ENCODE results near the gene ABCB1.

ABCB1 gene

DNA sequence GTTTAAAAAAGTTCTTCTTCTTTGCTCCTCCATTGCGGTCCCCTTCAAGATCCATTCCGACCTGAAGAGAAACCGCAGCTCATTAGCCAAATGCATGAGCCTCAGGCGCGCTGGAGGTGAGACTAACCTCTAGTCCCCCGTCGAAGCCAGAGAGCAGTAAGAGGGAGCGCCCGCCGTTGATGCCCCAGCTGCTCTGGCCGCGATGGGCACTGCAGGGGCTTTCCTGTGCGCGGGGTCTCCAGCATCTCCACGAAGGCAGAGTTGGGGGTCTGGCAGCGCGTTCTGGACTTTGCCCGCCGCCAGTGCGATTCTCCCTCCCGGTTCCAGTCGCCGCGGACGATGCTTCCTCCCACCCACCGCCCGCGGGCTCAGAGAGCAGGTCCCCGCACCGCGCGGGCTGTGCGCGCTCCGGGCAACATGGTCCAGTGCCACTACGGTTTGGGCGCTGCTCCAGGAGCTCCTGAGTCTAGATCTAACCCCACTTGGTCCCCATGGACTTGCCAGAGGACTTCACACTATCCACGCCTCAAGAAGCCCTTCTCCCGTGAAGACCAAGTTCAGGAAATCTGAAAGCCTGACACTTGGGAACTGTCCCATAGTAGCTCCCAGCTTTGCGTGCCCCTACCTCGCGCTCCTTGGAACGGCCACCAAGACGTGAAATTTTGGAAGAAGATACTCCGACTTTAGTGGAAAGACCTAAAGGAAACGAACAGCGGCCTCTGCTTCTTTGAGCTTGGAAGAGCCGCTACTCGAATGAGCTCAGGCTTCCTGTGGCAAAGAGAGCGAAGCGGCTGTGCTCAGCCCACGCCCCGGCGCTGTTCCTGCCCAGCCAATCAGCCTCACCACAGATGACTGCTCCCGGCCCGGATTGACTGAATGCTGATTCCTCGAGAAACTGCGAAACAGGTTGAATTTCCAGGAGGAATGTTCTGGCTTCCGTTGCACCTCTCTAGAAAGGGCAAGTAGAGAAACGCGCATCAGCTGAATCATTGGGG lies at the start of gene ABCB1:
TSS of gene ABCB1 (minus strand) at position 755 of the 995 bp plus-strand sequence. CDS start at position 55, 700 bp downstream.
- peak; percentile 50 for DNase-seq

DNA sequence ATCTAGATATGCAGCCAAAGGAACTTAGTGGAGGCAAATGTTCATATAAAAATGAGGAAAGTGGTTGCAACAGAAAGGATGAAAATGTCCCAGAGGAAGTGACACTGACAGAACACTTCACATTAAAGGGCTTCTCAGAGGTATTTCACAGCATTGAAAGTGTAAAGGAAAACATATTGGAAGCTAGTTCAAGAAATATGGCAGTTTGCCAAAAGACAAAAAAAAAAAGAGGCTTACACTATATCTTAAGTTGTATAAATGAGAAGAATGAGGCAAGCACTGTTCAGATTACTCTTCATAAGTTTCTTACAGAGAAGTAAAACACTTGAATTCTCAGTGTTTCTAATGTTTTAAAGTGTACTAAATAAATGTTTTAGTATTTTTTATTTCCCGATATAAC lies 47.6 kb upstream of the ABCB1 start:
- DNase-seq = no peak

DNA sequence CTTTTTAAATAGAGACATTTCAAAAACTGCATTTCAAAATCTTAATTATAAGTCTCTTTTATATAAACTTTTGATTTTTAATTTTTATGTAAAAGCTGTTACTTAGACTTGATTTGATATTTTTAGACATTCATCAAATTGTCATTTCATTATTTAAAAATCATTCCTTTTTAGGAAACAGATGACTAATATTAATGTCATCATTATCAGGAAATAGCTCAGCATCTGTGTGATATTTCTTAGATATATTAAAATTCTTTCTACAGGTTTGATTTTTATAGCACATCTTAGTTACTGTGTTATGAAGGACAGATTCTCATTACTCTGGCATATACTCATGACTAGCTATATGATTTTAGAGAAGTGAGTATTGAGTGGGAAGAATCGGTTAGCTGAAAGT lies 44.8 kb upstream of the ABCB1 start:
- DNase-seq = no peak

DNA sequence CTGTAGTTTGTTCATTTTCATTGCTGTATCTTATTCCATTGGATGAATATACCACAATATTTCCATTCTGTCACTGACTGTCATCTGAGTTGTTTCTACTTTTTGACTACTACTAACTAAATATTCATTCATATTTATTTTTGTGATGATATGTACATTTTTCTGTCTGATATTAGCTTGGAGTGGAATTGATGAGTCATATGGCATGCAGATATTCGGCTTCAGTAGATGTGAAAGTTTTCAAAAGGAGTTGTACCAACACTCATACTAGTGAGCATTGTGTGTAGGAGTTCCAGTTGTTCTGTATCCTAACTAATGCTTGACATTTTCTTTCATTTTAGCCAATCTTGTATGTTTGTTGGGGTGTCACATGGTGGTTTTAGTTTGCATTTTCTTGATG lies 35.2 kb upstream of the ABCB1 start:
- DNase-seq = no peak

DNA sequence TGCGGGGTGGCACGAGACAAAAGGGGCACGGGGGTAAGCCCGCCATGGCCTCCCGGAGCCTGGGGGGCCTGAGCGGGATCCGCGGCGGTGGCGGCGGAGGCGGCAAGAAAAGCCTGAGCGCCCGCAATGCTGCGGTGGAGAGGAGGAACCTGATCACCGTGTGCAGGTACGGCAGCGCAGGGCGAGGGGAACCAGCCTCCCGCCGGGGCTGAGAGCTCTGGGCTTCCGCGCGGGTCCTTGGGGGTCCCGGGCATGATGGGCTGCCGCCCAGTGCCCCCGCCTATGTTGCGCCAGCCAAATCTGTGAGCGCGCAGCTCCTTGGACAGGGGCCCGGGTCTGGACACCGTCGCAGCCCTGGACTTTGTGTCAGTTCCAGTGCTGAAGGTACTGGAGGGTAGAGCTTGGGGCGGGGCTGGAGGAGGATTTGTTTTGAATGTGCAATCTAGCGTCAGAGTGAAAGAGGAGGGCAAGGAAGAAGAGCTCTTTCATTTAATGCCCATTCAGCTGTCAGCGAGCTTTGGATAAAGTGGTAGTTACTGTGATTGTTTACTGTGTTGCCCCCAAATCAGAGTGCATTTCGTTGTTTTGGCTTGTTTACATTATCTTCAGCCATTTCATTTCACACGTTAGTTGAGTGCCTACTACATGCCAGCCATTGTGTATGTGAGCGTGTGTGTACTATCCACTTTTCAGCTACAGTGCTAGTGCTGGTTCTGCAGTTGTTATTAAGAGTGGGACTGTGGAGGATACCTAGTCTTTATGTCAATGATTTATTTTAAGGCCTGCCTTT lies 28.3 kb upstream of the ABCB1 start:
- peak; percentile 6 for DNase-seq

DNA sequence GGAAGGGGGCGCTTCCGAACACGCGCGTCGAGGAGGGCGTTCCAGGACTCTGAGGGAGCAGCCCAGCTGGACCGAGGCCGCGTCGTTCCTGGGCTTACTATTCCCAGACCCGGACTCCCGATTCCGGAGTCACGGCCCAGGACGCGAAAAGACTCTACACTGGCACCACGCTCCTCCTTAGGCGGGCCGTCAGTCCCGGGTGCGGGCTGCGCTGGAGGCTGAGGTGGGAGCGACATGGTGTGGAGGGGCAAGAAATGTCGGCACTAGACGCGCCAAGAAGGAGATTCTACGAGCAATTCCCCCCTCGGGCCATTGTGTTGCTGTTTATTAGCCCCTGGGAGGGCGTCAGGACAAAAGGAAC lies 26.9 kb upstream of the ABCB1 start:
- DNase-seq = no peak

DNA sequence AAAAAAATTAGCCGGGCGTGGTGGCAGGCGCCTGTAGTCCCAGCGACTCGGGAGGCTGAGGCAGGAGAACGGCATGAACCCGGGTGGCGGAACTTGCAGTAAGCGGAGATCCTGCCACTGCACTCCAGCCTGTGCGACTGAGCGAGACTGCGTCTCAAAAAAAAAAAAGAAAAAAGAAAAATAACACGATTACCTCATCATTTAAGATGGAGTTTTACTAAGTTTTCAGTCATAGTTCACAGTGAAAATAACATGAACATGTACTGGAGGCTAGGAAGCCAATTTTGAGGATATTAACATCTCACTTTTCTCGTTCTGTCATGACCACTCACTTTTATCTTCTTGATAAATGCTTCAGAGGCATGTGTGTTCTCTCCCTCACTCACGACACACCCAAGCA lies 24.4 kb upstream of the ABCB1 start:
- no peak for DNase-seq

DNA sequence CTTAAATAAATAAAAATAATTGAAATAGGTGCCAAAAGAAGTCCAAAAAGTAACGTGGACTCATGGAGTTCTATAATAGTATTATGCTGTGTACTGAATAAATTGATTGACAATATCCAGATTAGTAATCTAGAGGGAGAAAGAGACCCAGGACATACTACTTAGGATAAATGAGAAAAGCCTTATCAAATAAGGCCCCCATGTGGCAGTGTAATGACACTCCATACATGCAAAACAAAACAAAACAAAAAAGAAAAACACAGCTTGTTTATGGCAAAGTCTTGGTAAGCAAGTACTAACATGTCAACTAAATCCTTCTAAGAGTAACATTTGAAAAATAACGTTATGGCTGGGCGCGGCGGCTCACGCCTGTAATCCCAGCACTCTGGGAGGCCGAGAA lies 23.9 kb upstream of the ABCB1 start:
- no peak for DNase-seq

DNA sequence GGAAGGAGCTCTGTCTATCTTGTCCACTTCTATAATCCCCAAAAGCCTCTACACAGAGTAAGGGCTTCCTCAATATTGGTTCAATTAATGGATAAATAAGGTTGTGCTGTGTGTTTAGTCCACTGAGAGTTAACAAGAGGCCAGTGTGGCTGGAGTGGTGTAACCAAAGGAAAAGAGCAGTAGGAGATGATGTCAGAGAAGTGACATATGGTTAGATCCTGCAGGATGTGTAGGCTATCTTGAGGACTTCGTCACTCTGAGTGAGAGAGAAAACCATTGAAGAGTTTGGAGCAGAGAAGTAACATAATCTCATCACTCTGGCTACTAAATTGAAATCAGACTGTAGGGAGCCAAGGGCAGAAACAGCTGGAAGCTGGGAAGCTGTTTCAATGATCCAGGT lies 14.5 kb upstream of the ABCB1 start:
- no peak for DNase-seq

DNA sequence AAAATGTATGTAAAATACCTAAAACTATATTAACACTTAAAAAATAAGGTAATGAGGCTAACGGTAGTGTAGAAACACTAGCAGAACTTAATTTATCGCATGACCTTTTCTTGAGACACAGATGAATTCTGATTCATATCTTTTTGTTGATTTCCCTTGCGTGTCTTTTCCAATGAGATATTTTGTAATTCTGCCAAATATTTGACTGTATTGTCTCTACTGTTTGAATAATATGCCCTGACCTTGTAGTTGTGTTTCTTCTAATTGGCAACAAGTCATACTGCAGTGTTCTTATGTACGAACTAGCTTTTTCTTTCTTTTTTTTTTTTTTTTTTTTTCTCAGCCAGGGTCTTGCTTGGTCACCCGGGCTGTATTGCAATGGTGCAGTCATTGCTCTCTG lies 9.2 kb upstream of the ABCB1 start:
- no peak for DNase-seq

DNA sequence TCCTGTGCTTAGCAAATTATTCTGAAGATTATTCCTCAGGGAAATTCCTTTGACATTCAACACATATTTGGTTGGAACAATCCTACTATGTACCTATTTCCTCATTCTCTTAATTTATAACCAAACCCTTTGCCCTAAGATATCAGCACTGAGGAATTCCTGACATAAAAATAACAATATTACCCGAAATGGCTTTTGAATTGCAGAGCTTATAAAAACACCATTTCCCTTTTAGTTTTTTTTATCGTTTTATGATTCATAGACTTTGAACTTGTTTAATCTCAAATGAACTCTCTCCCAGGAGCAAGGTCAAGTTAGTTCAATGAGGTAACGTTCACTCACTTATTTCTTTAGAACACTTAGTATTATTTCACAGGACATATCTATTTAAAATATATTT lies 7.7 kb upstream of the ABCB1 start:
- no peak for DNase-seq

DNA sequence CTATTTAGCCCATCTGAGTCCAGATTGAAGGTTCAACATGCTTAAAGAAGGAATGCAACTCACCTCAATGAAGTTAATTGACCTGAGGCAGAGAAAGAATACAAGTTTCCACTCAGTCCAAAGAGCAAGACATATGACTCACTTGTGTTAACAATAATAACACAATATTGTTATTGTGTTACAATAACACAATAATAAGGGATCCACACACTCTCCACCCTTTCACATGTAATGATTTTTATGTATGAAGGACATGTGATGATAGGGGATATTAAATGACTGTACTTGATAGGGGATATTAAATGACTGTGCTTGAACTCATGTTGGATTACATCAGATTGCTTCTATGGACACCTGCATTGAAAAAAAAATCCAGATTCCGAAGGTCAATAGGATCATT lies 3.6 kb upstream of the ABCB1 start:
- DNase-seq = no peak

DNA sequence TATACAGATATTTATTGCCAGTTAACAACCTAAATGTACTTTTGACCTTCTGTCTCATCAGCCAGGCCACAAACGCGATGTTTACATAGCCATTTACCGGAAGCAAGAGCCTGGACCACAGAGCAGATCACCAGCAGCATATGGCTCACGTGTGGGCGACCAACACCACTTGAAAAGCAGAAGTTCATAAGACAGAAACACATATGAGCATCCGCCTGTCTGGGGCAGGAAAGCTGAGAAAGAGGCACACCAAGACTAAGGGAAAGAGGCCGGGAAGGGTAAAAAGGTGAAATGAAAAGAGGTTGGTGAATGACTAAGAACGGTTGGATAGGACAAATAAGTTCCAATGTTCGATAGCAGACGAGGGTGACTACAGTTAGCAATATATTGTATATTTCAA lies 1.3 kb downstream of the ABCB1 start:
- DNase-seq = peak; percentile 52

DNA sequence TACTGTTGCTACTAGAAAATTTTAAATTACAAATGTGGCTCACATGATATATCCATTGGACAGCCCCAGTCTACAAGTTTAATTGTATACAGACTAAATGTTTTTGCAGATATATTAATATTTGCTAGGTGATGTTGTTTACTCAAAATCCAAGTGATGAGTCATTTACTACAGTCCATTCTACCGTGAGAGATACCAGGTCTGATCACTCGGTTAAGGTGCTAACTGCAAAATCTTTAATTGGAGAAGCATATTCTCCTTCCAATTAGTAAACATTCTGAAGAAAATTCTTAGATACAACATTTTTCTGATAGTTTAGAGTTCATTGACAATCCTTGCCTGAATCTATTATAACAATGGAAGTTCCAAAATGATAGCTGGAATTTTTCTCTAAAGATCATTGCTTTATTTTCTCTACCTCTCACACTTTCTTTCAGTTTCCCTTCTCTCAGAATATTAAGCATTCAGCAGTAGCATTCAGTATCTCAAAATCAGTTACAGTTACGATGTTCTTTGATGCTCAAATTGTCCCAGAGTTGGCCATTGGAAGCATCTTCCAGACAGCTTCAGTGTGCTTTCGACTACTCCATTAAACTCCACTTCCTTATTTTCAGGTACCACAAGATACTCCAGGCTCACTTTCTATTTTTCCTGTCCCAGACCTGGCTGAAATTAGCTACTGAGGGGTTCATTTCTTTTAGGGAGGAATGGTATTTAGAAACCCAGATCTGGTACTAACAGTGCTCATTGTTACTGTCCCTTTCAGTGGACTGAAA lies 2.3 kb downstream of the ABCB1 start:
- DNase-seq = no peak

DNA sequence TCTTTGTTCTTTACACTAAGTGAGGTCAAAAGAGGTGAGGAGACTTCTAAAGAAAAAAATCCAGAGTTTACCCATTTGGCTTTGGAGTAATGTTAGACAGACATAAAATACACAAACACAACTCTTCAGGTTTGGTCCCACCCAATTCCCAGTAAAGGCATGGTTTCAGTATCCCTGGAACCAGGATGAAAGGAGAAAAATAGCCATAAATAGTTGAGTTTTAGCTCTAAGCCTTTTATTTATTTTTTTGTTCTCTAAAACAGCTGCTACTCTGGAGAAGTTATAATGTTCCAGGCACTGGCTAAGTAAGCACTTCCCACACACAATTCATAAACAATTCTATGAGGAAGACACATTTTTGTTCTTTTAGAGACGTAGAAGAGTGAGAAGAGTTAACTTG lies 4.0 kb downstream of the ABCB1 start:
- DNase-seq = no peak

DNA sequence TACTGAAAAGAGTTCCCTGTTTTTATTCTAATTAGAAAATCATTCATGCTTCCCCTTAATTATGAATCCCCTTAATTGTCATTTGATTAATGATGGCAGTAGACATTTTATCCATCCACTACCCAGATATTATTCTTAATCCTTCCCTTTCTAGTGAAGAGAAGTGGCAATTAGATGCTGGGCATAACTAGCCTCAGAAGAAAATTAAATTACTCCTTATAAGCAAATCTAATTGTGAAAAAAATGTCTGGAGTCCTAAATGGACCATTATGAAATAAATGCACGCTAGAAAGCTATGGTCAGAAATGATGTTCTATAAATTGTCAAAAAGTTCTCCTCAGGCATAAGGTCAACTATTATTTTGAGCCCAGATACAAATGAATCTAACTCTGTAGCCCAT lies 4.5 kb downstream of the ABCB1 start:
- no peak for DNase-seq

DNA sequence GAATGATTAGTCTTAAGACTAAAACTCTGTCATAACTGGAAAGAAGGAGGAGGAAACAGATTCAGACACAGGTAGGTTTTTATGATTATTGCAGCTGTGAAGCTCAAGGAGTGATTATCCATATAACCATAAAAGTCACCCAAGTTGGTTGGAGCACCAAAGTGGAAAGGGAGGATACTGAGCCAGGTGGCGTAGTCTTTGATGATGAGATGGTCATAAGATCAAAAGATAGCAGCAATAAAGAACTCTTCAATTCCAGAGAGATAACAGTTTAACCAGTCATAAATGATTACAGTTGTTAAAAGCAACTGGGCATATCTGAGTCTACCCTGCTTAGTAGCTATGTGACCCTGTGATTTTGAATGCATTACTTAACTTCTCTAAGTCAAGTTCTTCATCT lies 8.4 kb downstream of the ABCB1 start:
- no peak for DNase-seq

DNA sequence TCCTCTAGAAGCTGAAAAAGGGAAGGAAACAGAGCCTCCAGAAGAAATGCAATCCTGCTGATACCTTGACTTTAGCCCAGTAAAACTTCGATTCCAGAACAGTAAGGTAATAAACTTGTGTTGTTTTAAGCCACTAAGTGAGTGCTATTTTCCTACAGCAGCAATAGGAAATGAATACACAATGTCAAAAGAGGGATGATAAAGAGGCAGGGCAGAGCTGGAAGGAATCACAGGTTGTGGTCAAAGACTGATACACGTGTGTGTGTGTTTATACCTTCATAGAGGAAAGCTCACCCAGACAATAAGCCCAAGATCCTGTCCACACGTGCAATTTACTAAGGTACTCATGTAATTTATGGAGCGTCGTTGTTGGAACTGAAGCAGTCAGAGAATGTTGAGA lies 9.5 kb downstream of the ABCB1 start:
- DNase-seq = no peak

DNA sequence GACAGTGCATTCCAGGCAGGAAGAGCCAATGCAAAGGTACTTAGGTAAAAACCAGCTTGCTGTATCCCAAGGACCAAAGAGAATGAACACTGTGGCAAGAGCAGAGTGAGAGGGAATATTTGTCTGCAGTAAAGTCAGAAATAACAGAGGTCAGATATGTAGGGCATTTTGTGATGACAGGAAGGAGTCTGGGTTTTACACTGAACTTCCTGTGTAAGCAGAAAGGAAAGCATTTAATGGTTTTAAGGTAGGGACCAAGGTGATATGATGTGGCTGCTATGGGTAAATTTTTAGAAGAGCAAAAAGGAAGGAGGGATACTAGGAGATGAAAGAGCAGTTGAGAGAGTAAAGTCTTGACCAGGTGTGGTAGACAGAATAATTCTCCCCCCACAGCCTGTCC lies 10.1 kb downstream of the ABCB1 start:
- DNase-seq = peak; percentile 15

DNA sequence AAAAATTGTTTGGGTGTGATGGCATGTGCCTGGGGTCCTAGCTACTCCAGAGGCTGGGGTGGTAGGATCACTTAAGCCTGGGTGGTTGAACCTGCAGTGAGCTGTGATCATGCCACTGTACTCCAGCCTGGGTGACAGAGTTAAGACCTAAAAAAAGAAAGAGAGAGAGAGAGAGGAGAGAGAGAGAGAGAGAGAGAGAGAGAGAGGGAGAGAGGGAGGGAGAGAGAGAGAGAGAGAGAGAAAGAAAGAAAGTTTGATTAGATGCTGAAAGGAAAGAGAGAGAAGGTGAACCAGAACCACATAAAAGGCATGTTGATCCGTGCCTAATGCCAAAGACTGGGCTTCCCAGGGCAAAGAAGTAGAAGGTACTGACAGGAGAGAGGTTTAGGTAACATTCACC lies 11.1 kb downstream of the ABCB1 start:
- DNase-seq = no peak

DNA sequence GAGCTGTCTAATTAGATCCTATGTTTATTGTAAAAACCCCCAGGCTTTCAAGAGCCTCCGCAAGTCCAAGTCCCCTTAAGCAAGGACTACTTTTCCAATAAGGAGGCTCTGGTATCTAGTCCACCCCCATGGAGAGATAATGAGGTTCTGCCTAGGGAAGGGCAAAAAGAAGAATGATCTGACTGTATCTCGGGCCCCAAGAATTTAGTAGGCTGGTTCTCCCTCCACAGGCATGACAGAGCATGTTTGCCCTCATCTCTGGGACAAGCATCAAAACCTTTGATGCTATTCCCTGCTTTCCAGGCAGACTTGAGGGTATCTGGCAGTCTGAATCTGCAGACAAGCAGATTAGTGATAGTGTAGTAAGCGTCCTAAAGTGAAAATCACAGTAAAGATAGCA lies 19.0 kb downstream of the ABCB1 start:
- no peak for DNase-seq

DNA sequence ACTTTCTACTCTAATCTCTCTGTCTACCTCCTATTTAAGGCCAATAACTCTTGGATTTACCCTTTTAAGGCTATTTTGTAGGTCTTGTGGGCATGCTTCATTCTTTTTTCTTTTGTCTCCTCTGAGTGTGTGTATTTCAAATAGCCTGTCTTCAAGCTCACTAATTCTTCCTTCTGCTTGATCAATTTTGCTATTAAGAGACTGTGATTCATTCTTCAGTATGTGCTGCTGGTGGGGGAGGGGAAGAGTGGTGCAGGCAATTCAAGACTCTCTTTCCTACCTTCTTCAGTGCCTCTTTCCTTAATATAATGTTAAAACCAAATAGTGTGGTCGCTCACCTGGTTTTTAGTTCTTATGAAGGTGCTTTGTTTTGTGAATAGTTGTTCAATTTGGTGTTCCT lies 20.0 kb downstream of the ABCB1 start:
- no peak for DNase-seq

DNA sequence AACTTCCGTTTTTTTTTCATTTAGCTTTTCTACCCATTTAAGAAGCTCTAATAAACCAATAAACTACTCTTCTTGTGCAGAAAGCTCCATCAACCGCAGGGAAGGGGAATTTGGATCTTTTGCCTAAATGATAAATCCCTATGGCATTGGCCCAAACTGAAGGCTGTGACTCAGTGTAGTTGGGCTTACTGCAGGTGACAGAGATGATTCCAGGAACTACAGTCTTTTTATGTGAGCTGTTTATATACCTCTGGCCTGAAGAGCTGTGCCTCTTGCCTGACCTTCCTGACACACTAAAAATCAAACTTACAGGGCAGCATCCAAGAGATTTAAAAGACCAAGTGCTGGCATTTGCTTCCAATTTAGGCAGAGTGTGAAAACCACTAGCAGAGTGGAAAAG lies 25.2 kb downstream of the ABCB1 start:
- no peak for DNase-seq

Data from CD4-positive, alpha-beta T cell treated with Interleukin-12 subunit alpha and Interleukin-12 subunit beta, for 1 hour (primary cell).